ENCODE data around the gene CACNB4. TPM values are rescaled to one million over a fixed set of nuclear protein-coding genes. Genes with fewer than 3 reads are reported as not detected.

Gene CACNB4
- total and polyA plus RNA-seq, 2 of the 4 experiments (the other 2 are of a cell fraction), result 0.12 to 0.36 TPM

DNA sequence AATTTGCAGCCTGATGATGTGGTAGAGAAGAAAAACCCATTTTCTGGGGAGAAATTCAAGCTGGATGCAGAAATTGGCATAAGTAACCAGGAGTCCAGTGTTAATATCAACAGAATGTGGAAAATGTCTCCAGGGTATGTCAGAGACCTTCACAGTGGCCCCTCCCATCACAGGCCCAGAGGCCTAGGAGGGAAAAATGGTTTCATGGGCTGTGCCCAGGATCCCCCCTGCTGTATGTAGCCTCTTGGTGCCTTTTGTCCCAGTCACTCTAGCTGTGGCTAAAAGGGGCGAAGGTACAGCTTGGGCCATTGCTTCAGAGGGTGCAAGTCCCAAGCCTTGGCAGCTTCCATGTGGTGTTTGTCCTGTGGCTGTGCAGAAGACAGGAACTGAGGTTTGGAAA is 40.2 kb downstream of the CACNB4 start:
- Histone ChIP-seq H3K4me3 (ENCODE audit: insufficient read depth, low read depth, low read length) (no peak overlapping the region), H3K4ac (ENCODE audit: low read depth, low read length) (no peak overlapping the region), H3K9me3 (ENCODE audit: control insufficient read depth, insufficient read depth, low read length) (peaks cover 4% of the 10 kb centered on the region; the same call in 1 of the 2 replicates), H2AK5ac (ENCODE audit: low read depth, low read length) (no peak overlapping the region), H2AK9ac (replicated peaks; ENCODE audit: low read depth, low read length, poor library complexity) (no peak overlapping the region), H4K20me1 (ENCODE audit: insufficient read depth, low read length) (no peaks in the 10 kb centered on the region), H4K8ac (ENCODE audit: low read depth in 2 of 2, low read length in 2 of 2) (no peak overlapping the region), H3K27ac (ENCODE audit: insufficient read depth, low read length) (no peak overlapping the region), H3K36me3 (ENCODE audit: control insufficient read depth, insufficient read depth, low read length) (no peaks in the 10 kb centered on the region), H4K91ac (ENCODE audit: insufficient read depth, low read depth, low read length) (no peak overlapping the region), H3K14ac (replicated peaks; ENCODE audit: low read depth, low read length) (no peak overlapping the region), H3K27me3 (ENCODE audit: control insufficient read depth, insufficient read depth, low read length) (peaks cover 3% of the 10 kb centered on the region; the same call in 1 of the 2 replicates), H2BK120ac (ENCODE audit: low read depth, low read length) (no peak overlapping the region), H4K5ac (ENCODE audit: low read depth, low read length) (no peak overlapping the region), H2BK20ac (ENCODE audit: low read depth, low read length) (no peak overlapping the region), H3K4me2 (ENCODE audit: low read depth, low read length) (no peak overlapping the region), H3K9me1 (ENCODE audit: insufficient read depth, low read length) (peaks cover 3% of the 10 kb centered on the region; the same call in 1 of the 2 replicates), H3K56ac (ENCODE audit: extremely low read depth, insufficient read depth, low read length) (no peak overlapping the region), H2BK5ac (ENCODE audit: low read depth, low read length, poor library complexity, severe bottlenecking) (no peak overlapping the region), H2AFZ (replicated peaks; ENCODE audit: low read length, poor library complexity) (no peak overlapping the region), H3K9ac (ENCODE audit: low read depth, low read length) (no peak overlapping the region), H3K4me1 (ENCODE audit: control insufficient read depth, insufficient read depth, low read length) (peaks cover 8% of the 10 kb centered on the region), H3K79me1 (ENCODE audit: low read depth in 1 of 2, low read length in 2 of 2) (no peaks in the 10 kb centered on the region), H2BK15ac (ENCODE audit: low read depth, low read length) (no peak overlapping the region), H3K23ac (ENCODE audit: low read depth, low read length) (no peak overlapping the region), H3K18ac (ENCODE audit: low read depth, low read length) (no peak overlapping the region)
- ChIA-PET CTCF (no interaction called here), POLR2A (ENCODE audit: unreplicated experiment) (no interaction called here)
- BruUV-seq (replicated peaks), result no TSS peak
- DNase-seq, result no peak
- dilution Hi-C loops (cut with HindIII; ENCODE audit: low sequenced_read_pairs, unreplicated experiment) (no loop called here), in situ Hi-C loops (cut with MboI; ENCODE audit: low sequenced_read_pairs) (no loop called here), intact Hi-C loops (cut with micrococcal nuclease) (no loop called here)
- WGBS, 2 experiments (ENCODE audit: extremely low coverage in 2 of 2, insufficient read length in 1 of 2), result no CpG with 5 or more reads among the region's 1 CpG
- no peak for ATAC-seq (ENCODE audit: low read depth)
- TF ChIP-seq BHLHE40 (IDR thresholded peaks at IDR 0.05; ENCODE audit: low read depth, low read length) (no peak), MAFK (IDR thresholded peaks at IDR 0.05; ENCODE audit: low read depth, low read length) (no peak), NFE2L2 (IDR thresholded peaks at IDR 0.05; ENCODE audit: low read depth, low read length) (no peak), CEBPB (IDR thresholded peaks at IDR 0.05; ENCODE audit: low read depth, low read length) (no peak), CHD1 (IDR thresholded peaks at IDR 0.05; ENCODE audit: low read depth, low read length) (no peak), MXI1 (IDR thresholded peaks at IDR 0.05; ENCODE audit: borderline replicate concordance, low read depth, low read length) (no peak), RFX5 (IDR thresholded peaks at IDR 0.05; ENCODE audit: low read depth, low read length) (no peak), SMC3 (IDR thresholded peaks at IDR 0.05; ENCODE audit: low read depth, low read length) (no peak), MAZ (IDR thresholded peaks at IDR 0.05; ENCODE audit: borderline replicate concordance, low read depth, low read length) (no peak), RCOR1 (IDR thresholded peaks at IDR 0.05; ENCODE audit: insufficient replicate concordance, low read length) (no peak)
- TF ChIP-seq, protein P1, sequence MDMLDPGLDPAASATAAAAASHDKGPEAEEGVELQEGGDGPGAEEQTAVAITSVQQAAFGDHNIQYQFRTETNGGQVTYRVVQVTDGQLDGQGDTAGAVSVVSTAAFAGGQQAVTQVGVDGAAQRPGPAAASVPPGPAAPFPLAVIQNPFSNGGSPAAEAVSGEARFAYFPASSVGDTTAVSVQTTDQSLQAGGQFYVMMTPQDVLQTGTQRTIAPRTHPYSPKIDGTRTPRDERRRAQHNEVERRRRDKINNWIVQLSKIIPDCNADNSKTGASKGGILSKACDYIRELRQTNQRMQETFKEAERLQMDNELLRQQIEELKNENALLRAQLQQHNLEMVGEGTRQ (IDR thresholded peaks at IDR 0.05; ENCODE audit: low read depth, low read length), result no peak
